ENCODE measurements around the gene SUPT6H.

SUPT6H gene

GRCh38 chr17:28685366-28685765 lies 23.4 kb downstream of the SUPT6H start:
- peaks cover 78% of the 10 kb centered on the region for H3K36me3 ChIP-seq (ENCODE audit: control insufficient read depth, insufficient read depth, low read length)
- H3K4me1 ChIP-seq (ENCODE audit: control insufficient read depth, insufficient read depth, low read length): no peaks in the 10 kb centered on the region
- no peak overlapping the region for H3K9ac ChIP-seq (ENCODE audit: low read depth, low read length)
- no peak overlapping the region for H3K4me3 ChIP-seq (ENCODE audit: low read depth, low read length)
- no peaks in the 10 kb centered on the region for H3K27me3 ChIP-seq (ENCODE audit: control insufficient read depth, insufficient read depth, low read length)
- no peaks in the 10 kb centered on the region for H3K9me3 ChIP-seq (ENCODE audit: control insufficient read depth, insufficient read depth, low read length)

GRCh38 chr17:28686296-28686695 lies 24.3 kb downstream of the SUPT6H start:
- Histone ChIP-seq H3K4me3 (ENCODE audit: low read depth, low read length) (no peak overlapping the region), H3K27me3 (ENCODE audit: control insufficient read depth, insufficient read depth, low read length) (no peaks in the 10 kb centered on the region)

GRCh38 chr17:28688481-28688880 lies 26.5 kb downstream of the SUPT6H start:
- H3K9me3 ChIP-seq (ENCODE audit: control insufficient read depth, insufficient read depth, low read length): no peaks in the 10 kb centered on the region
- no peak overlapping the region for H3K9ac ChIP-seq (ENCODE audit: low read depth, low read length)
- H3K27me3 ChIP-seq (ENCODE audit: control insufficient read depth, insufficient read depth, low read length): no peaks in the 10 kb centered on the region
- H3K36me3 ChIP-seq (ENCODE audit: control insufficient read depth, insufficient read depth, low read length): peaks cover 65% of the 10 kb centered on the region
- H3K4me1 ChIP-seq (ENCODE audit: control insufficient read depth, insufficient read depth, low read length): no peaks in the 10 kb centered on the region
- no peak overlapping the region for H3K4me3 ChIP-seq (ENCODE audit: low read depth, low read length)

More at GRCh38 chr17:28686296-28686695, 24.3 kb downstream of the SUPT6H start:
- no peak overlapping the region for H3K9ac ChIP-seq (ENCODE audit: low read depth, low read length)
- H3K4me1 ChIP-seq (ENCODE audit: control insufficient read depth, insufficient read depth, low read length): no peaks in the 10 kb centered on the region
- peaks cover 80% of the 10 kb centered on the region for H3K36me3 ChIP-seq (ENCODE audit: control insufficient read depth, insufficient read depth, low read length)
- no peaks in the 10 kb centered on the region for H3K9me3 ChIP-seq (ENCODE audit: control insufficient read depth, insufficient read depth, low read length)

GRCh38 chr17:28689011-28689410 lies 27.0 kb downstream of the SUPT6H start:
- H3K27me3 ChIP-seq (ENCODE audit: control insufficient read depth, insufficient read depth, low read length): no peaks in the 10 kb centered on the region
- H3K4me3 ChIP-seq (ENCODE audit: low read depth, low read length): no peak overlapping the region
- no peaks in the 10 kb centered on the region for H3K4me1 ChIP-seq (ENCODE audit: control insufficient read depth, insufficient read depth, low read length)
- peaks cover 63% of the 10 kb centered on the region for H3K36me3 ChIP-seq (ENCODE audit: control insufficient read depth, insufficient read depth, low read length)
- H3K9ac ChIP-seq (ENCODE audit: low read depth, low read length): no peak overlapping the region
- no peaks in the 10 kb centered on the region for H3K9me3 ChIP-seq (ENCODE audit: control insufficient read depth, insufficient read depth, low read length)

- Histone ChIP-seq H3K9ac (ENCODE audit: low read depth, low read length) (no peak overlapping the region), H3K36me3 (ENCODE audit: control insufficient read depth, insufficient read depth, low read length) (peaks cover 70% of the 10 kb centered on the region), H3K27me3 (ENCODE audit: control insufficient read depth, insufficient read depth, low read length) (no peaks in the 10 kb centered on the region), H3K4me3 (ENCODE audit: low read depth, low read length) (no peak overlapping the region), H3K9me3 (ENCODE audit: control insufficient read depth, insufficient read depth, low read length) (no peaks in the 10 kb centered on the region), H3K4me1 (ENCODE audit: control insufficient read depth, insufficient read depth, low read length) (no peaks in the 10 kb centered on the region)
Measured at GRCh38 chr17:28693869-28694268, 31.9 kb downstream of the SUPT6H start.

GRCh38 chr17:28698253-28698941 lies 36.4 kb downstream of the SUPT6H start:
- peaks cover 86% of the 10 kb centered on the region for H3K36me3 ChIP-seq (ENCODE audit: control insufficient read depth, insufficient read depth, low read length)
- H3K4me1 ChIP-seq (ENCODE audit: control insufficient read depth, insufficient read depth, low read length): no peaks in the 10 kb centered on the region

GRCh38 chr17:28700278-28700677 lies 38.3 kb downstream of the SUPT6H start:
- Histone ChIP-seq H3K9me3 (ENCODE audit: control insufficient read depth, insufficient read depth, low read length) (no peaks in the 10 kb centered on the region), H3K27me3 (ENCODE audit: control insufficient read depth, insufficient read depth, low read length) (no peaks in the 10 kb centered on the region), H3K36me3 (ENCODE audit: control insufficient read depth, insufficient read depth, low read length) (peaks cover 91% of the 10 kb centered on the region), H3K4me1 (ENCODE audit: control insufficient read depth, insufficient read depth, low read length) (no peaks in the 10 kb centered on the region), H3K9ac (ENCODE audit: low read depth, low read length) (no peak overlapping the region), H3K4me3 (ENCODE audit: low read depth, low read length) (no peak overlapping the region)

More at GRCh38 chr17:28698253-28698941, 36.4 kb downstream of the SUPT6H start:
- Histone ChIP-seq H3K4me3 (ENCODE audit: low read depth, low read length) (no peak overlapping the region), H3K9me3 (ENCODE audit: control insufficient read depth, insufficient read depth, low read length) (no peaks in the 10 kb centered on the region), H3K27me3 (ENCODE audit: control insufficient read depth, insufficient read depth, low read length) (no peaks in the 10 kb centered on the region), H3K9ac (ENCODE audit: low read depth, low read length) (no peak overlapping the region)

GRCh38 chr17:28700830-28701492 lies 39.0 kb downstream of the SUPT6H start:
- H3K9ac ChIP-seq (ENCODE audit: low read depth, low read length): no peak overlapping the region
- no peaks in the 10 kb centered on the region for H3K27me3 ChIP-seq (ENCODE audit: control insufficient read depth, insufficient read depth, low read length)
- H3K36me3 ChIP-seq (ENCODE audit: control insufficient read depth, insufficient read depth, low read length): peaks cover 91% of the 10 kb centered on the region
- no peaks in the 10 kb centered on the region for H3K4me1 ChIP-seq (ENCODE audit: control insufficient read depth, insufficient read depth, low read length)
- no peak overlapping the region for H3K4me3 ChIP-seq (ENCODE audit: low read depth, low read length)
- H3K9me3 ChIP-seq (ENCODE audit: control insufficient read depth, insufficient read depth, low read length): no peaks in the 10 kb centered on the region

- Histone ChIP-seq H3K4me1 (ENCODE audit: control insufficient read depth, insufficient read depth, low read length) (peaks cover 3% of the 10 kb centered on the region), H3K4me3 (ENCODE audit: low read depth, low read length) (no peak overlapping the region), H3K27me3 (ENCODE audit: control insufficient read depth, insufficient read depth, low read length) (no peaks in the 10 kb centered on the region), H3K36me3 (ENCODE audit: control insufficient read depth, insufficient read depth, low read length) (peaks cover 79% of the 10 kb centered on the region), H3K9me3 (ENCODE audit: control insufficient read depth, insufficient read depth, low read length) (no peaks in the 10 kb centered on the region), H3K9ac (ENCODE audit: low read depth, low read length) (no peak overlapping the region)
Measured at GRCh38 chr17:28702026-28702751, 40.2 kb downstream of the SUPT6H start.

GRCh38 chr17:28702752-28703150 lies 40.7 kb downstream of the SUPT6H start:
- no peaks in the 10 kb centered on the region for H3K27me3 ChIP-seq (ENCODE audit: control insufficient read depth, insufficient read depth, low read length)
- no peak overlapping the region for H3K4me3 ChIP-seq (ENCODE audit: low read depth, low read length)
- H3K4me1 ChIP-seq (ENCODE audit: control insufficient read depth, insufficient read depth, low read length): peaks cover 3% of the 10 kb centered on the region
- peaks cover 73% of the 10 kb centered on the region for H3K36me3 ChIP-seq (ENCODE audit: control insufficient read depth, insufficient read depth, low read length)
- H3K9me3 ChIP-seq (ENCODE audit: control insufficient read depth, insufficient read depth, low read length): no peaks in the 10 kb centered on the region
- no peak overlapping the region for H3K9ac ChIP-seq (ENCODE audit: low read depth, low read length)

GRCh38 chr17:28703552-28704218 lies 41.7 kb downstream of the SUPT6H start:
- H3K27me3 ChIP-seq (ENCODE audit: control insufficient read depth, insufficient read depth, low read length): no peaks in the 10 kb centered on the region
- H3K36me3 ChIP-seq (ENCODE audit: control insufficient read depth, insufficient read depth, low read length): peaks cover 64% of the 10 kb centered on the region
- no peak overlapping the region for H3K4me3 ChIP-seq (ENCODE audit: low read depth, low read length)
- H3K4me1 ChIP-seq (ENCODE audit: control insufficient read depth, insufficient read depth, low read length): peaks cover 3% of the 10 kb centered on the region
- H3K9me3 ChIP-seq (ENCODE audit: control insufficient read depth, insufficient read depth, low read length): no peaks in the 10 kb centered on the region
- no peak overlapping the region for H3K9ac ChIP-seq (ENCODE audit: low read depth, low read length)
